ENCODE results near the gene AQP6.

AQP6 gene

DNA sequence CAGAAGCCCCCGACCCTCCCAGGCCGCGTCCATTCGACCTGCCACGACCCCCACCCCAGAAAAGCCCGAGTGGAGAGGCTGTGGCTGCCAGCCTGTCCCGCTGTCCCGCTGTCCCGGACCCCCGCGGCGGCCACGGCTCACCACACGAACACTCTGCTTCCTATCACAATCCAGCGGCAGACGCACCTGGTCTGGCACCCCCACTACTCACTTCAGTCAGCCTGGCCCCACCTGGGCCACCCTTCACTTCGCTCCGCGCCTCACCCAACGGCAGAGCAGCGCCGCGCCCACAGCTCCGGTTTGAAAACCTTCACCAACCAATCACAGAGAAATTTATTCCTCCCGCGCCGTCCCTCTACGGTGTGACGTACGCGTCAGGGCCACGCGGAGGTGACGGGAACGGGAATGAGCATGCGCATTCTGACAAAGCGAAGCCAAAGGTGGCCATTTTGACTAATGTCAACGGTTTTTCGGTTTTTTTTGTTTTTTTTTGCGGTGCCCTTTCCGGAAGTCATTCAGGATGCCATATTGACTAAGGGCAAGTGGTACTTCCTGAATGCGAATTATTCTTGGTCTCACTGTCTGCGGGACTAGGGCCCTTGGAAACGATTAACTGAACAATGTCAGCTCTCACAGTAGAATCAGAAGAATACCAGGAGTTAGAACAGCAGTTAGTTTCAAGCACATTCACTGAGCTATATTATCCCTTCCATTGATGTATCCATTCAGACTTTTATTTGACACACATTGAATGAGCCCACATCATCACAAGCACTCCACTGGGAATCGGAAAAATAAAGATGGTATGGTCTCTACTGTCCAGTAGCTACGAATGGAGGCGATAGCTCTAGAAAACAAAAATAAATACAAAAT is 52.7 kb downstream of the AQP6 start, which contains the start of gene RACGAP1:
Gene RACGAP1, minus strand, starts transcription at position 308 of the 873 bp plus-strand sequence. CDS start 8,779 bp downstream, outside the sequence.
- in situ Hi-C loops (cut with MboI; ENCODE audit: low sequenced_read_pairs): no loop called here

DNA sequence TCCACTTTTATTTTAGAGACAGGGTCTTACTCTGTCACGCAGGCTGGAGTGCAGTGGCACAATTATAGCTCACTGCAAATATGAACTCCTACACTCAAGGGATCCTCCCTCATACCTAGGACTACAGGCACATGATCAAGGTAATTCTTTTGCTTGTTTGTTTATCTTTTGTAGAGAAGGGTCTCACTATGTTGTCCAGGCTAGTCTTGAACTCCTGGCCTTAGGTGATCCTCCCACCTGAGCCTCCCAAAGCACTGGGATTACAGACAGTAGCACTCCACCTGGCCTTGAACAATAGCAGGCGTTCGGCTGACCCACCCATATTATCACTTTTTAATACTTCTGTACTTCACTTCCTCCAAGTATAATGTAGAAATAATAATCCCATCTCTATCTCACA is 53.9 kb downstream of the AQP6 start:
- in situ Hi-C loops (cut with MboI; ENCODE audit: low sequenced_read_pairs): no loop called here
